MM.1S (cell line): ENCODE data around the gene SHISA6.
"Not testable (repeated sequence)": the region's sequence is repeated elsewhere in the genome, so short reads cannot be mapped to it uniquely, and the experiment has no call there.

Source experiments
- DNase-seq: peaks from one replicate; pipeline ENCODE4 v3.0.0-alpha.2; 2015
- H2AFZ ChIP-seq: fragments of 300-600 bp; sonication (generic); 2 replicates; pipeline ENCODE4 v1.6.0; 2016; ENCODE audit warnings: antibody characterized with exemption, low read length
- H3F3A ChIP-seq: fragments of 300-600 bp; sonication (generic); 2 replicates; pipeline ENCODE4 v1.6.1; 2016; ENCODE audit warnings: mild to moderate bottlenecking, antibody characterized with exemption, low read length, moderate library complexity, mixed read lengths; ENCODE audit not compliant: insufficient read depth
- H3K27ac ChIP-seq: fragments of 300-600 bp; sonication (generic); 2 replicates; pipeline ENCODE4 v1.5.1; 2016; ENCODE audit warnings: mild to moderate bottlenecking, low read length
- H3K27me3 ChIP-seq: fragments of 300-600 bp; sonication (generic); replicated peaks from 2 replicates; pipeline ENCODE4 v1.6.0; 2016; ENCODE audit warnings: low read length; ENCODE audit not compliant: insufficient read depth
- H3K36me3 ChIP-seq: fragments of 300-600 bp; sonication (generic); replicated peaks from 2 replicates; pipeline ENCODE4 v1.6.1; 2016; ENCODE audit warnings: mild to moderate bottlenecking, low read length, mixed read lengths; ENCODE audit not compliant: insufficient read depth
- H3K4me1 ChIP-seq: fragments of 300-600 bp; sonication (generic); 2 replicates; pipeline ENCODE4 v1.6.1; 2016; ENCODE audit warnings: low read length, mixed read lengths
- H3K4me2 ChIP-seq: fragments of 300-600 bp; sonication (generic); 2 replicates; pipeline ENCODE4 v1.6.0; 2016; ENCODE audit warnings: low read depth, low read length
- H3K4me3 ChIP-seq: fragments of 300-600 bp; sonication (generic); 2 replicates; pipeline ENCODE4 v1.5.1; 2016; ENCODE audit warnings: low read length, mixed read lengths
- H3K79me2 ChIP-seq: fragments of 300-600 bp; sonication (generic); 2 replicates; pipeline ENCODE4 v1.6.1; 2016; ENCODE audit warnings: mixed run types, low read length, mixed read lengths
- H3K9ac ChIP-seq: fragments of 300-600 bp; sonication (generic); 2 replicates; pipeline ENCODE4 v1.6.1; 2016; ENCODE audit warnings: low read length, mixed read lengths
- H3K9me2 ChIP-seq: fragments of 300-600 bp; sonication (generic); replicated peaks from 2 replicates; pipeline ENCODE4 v1.6.1; 2016; ENCODE audit warnings: mild to moderate bottlenecking, low read length, mixed read lengths; ENCODE audit not compliant: insufficient read depth
- H3K9me3 ChIP-seq: fragments of 300-600 bp; sonication (generic); replicated peaks from 2 replicates; pipeline ENCODE4 v1.6.1; 2016; ENCODE audit warnings: mild to moderate bottlenecking, low read length, mixed read lengths; ENCODE audit not compliant: insufficient read depth
- H4K20me1 ChIP-seq: fragments of 300-600 bp; sonication (generic); 2 replicates; pipeline ENCODE4 v1.6.1; 2016; ENCODE audit warnings: mild to moderate bottlenecking, low read length, moderate library complexity, mixed read lengths; ENCODE audit not compliant: insufficient read depth
- CTCF ChIP-seq: fragments of 300-600 bp; sonication (generic); IDR thresholded peaks from 2 replicates; pipeline ENCODE4 v1.5.1; 2016; ENCODE audit warnings: antibody characterized with exemption, low read length, mixed read lengths
- EZH2 ChIP-seq: fragments of 300-600 bp; sonication (generic); optimal IDR thresholded peaks from 2 replicates; pipeline ENCODE3; 2017; ENCODE audit warnings: low read depth, mild to moderate bottlenecking, antibody characterized with exemption, low read length, mixed read lengths
- EZH2phosphoT487 ChIP-seq: fragments of 300-600 bp; sonication (generic); IDR thresholded peaks from 2 replicates; pipeline ENCODE4 v1.6.1; 2018; ENCODE audit warnings: antibody characterized with exemption, low read length

The SHISA6 gene

DNA sequence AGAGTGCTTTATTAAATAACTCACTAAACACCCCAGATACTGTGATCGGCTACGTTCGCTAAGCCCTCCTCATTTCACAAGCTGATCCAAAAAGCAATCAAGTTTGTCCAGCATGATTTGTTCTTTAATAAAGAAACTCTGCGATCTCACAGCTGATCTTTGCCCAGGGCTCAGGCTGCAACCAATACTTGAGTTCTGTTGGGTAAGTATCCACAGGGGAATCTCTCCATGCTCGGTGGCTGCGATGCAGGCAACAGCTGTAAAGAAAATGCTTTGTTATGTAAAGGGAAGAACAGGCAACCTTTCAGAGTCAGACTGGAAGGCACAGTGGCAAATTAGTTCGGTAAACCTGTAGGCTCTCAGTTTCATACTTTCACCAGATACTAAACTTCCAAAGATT, 67.5 kb downstream of the SHISA6 start:
- Histone ChIP-seq H3F3A (no peaks in the 10 kb centered on the region), H3K4me3 (no peak overlapping the region), H3K9me2 (no peaks in the 10 kb centered on the region), H3K36me3 (no peaks in the 10 kb centered on the region), H3K9ac (no peak overlapping the region), H3K4me2 (no peak overlapping the region), H3K79me2 (no peaks in the 10 kb centered on the region), H3K9me3 (no peaks in the 10 kb centered on the region), H3K4me1 (no peaks in the 10 kb centered on the region), H3K27me3 (no peaks in the 10 kb centered on the region), H3K27ac (no peak overlapping the region), H4K20me1 (no peaks in the 10 kb centered on the region), H2AFZ (no peak overlapping the region)
- DNase-seq = no peak
- TF ChIP-seq CTCF (no peak), EZH2 (no peak), EZH2phosphoT487 (no peak)

DNA sequence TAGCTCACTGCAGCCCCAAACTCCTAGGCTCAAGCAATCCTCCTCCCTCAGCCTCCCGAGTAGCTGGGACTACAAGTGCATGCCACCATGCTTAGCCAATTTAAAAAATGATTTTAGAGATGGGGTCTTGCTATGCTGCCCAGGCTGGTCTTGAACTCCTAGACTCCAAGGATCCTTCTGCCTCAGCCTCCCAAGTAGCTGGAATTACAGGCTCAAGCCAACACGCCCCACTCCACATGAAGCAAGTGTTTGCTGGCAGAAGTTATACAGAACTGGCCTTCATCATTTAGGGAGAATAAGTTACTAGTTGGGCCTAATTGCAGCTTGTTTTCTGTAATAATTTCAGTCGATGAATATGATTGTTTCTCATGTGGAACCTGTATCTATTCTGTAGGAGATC, 68.0 kb downstream of the SHISA6 start:
- H3K9ac ChIP-seq = no peak overlapping the region
- no peaks in the 10 kb centered on the region for H3K36me3 ChIP-seq
- no peak for DNase-seq
- no peaks in the 10 kb centered on the region for H4K20me1 ChIP-seq
- H3K4me1 ChIP-seq = no peaks in the 10 kb centered on the region
- H3K9me2 ChIP-seq = no peaks in the 10 kb centered on the region
- no peaks in the 10 kb centered on the region for H3F3A ChIP-seq
- no peaks in the 10 kb centered on the region for H3K9me3 ChIP-seq
- no peak overlapping the region for H2AFZ ChIP-seq
- H3K4me3 ChIP-seq = no peak overlapping the region
- H3K79me2 ChIP-seq = no peaks in the 10 kb centered on the region
- H3K27ac ChIP-seq = no peak overlapping the region
- no peak overlapping the region for H3K4me2 ChIP-seq
- H3K27me3 ChIP-seq = no peaks in the 10 kb centered on the region
- no peak for TF ChIP-seq CTCF
- no peak for TF ChIP-seq EZH2phosphoT487
- no peak for TF ChIP-seq EZH2

DNA sequence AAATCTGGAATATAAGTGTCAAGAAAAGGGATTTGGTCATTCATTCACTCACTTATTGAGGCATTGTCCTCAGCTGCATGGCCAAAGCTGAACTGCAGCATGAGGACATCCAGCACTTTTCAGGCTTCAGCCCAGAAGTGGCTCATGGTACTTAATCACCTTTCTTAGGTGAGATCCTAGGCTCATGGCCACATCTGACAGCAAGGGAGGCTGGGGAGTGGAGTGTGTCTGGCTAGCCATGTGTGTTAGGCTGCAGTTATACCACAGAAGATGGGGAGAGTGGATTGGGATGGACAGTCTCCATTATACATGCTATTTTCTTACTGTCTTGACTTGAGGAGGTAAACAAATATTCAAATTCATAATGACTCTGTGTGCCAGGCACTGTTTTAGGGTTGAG, 68.8 kb downstream of the SHISA6 start:
- H2AFZ ChIP-seq = no peak overlapping the region
- no peaks in the 10 kb centered on the region for H3F3A ChIP-seq
- no peaks in the 10 kb centered on the region for H3K9me2 ChIP-seq
- no peaks in the 10 kb centered on the region for H3K79me2 ChIP-seq
- H3K4me2 ChIP-seq = no peak overlapping the region
- no peak overlapping the region for H3K27ac ChIP-seq
- no peaks in the 10 kb centered on the region for H4K20me1 ChIP-seq
- no peak overlapping the region for H3K9ac ChIP-seq
- H3K9me3 ChIP-seq = no peaks in the 10 kb centered on the region
- DNase-seq = no peak
- no peaks in the 10 kb centered on the region for H3K4me1 ChIP-seq
- TF ChIP-seq EZH2phosphoT487 = no peak
- TF ChIP-seq EZH2 = no peak
- no peak for TF ChIP-seq CTCF
- H3K27me3 ChIP-seq = no peaks in the 10 kb centered on the region
- no peak overlapping the region for H3K4me3 ChIP-seq
- no peaks in the 10 kb centered on the region for H3K36me3 ChIP-seq

DNA sequence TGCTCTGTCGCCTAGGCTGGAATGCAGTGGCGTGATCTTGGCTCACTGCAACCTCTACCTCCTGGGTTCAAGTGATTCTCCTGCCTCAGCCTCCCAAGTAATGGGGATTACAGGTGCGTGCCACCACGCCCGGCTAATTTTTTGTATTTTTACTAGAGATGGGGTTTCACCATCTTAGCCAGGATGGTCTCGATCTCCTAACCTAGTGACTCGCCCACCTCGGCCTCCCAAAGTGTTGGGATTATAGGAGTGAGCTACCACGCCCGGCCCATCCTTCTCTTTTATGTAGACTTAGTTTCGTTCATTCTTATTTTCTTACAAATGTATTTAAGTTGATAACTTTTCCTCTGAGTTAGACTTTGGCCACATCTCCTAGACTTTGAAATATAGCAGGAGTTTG, 75.4 kb downstream of the SHISA6 start:
- H3K36me3 ChIP-seq, H3K4me2 ChIP-seq, H3K9me3 ChIP-seq, H4K20me1 ChIP-seq, H2AFZ ChIP-seq, H3K9me2 ChIP-seq, DNase-seq, H3K9ac ChIP-seq, H3K27me3 ChIP-seq, H3F3A ChIP-seq, H3K79me2 ChIP-seq, H3K27ac ChIP-seq, H3K4me3 ChIP-seq, H3K4me1 ChIP-seq: not testable (repeated sequence)
